Gastroesophageal sphincter (tissue), 4 donors: ENCODE data around the gene MYO1F. TPM values are rescaled to one million over a fixed set of nuclear protein-coding genes. Genes with fewer than 3 reads are reported as not detected.
"Not testable (repeated sequence)": the region's sequence is repeated elsewhere in the genome, so short reads cannot be mapped to it uniquely, and the experiment has no call there.

Source experiments
- ATAC-seq: fragments of 150-250 bp; one replicate; pipeline ENCODE4 v1.9.1; 2016; ENCODE audit warnings: mild to moderate bottlenecking, moderate library complexity
- H3K27ac ChIP-seq, 4 donors: fragments of 200-600 bp; sonication (generic) in 3 of 4; 1 replicate in 3 of 4; 2 replicates in 1 of 4; pipeline ENCODE4 v1.5.1; 2016 to 2019
- H3K27me3 ChIP-seq: fragments of 200-600 bp; sonication (generic); one replicate; pipeline ENCODE4 v1.5.1; 2019
- H3K36me3 ChIP-seq, 2 donors: fragments of 200-600 bp; sonication (generic); one replicate each; pipeline ENCODE4 v1.5.1; 2019; ENCODE audit warnings: control low read depth in 1 of 2
- H3K4me1 ChIP-seq, 3 donors: fragments of 200-600 bp; sonication (generic); 1 replicate in 2 of 3; 2 replicates in 1 of 3; pipeline ENCODE4 v1.5.1; 2016 to 2019; ENCODE audit warnings: control low read depth in 2 of 3
- H3K4me3 ChIP-seq, 2 donors: fragments of 200-600 bp; sonication (generic); one replicate each; pipeline ENCODE4 v1.5.1; 2019; ENCODE audit warnings: mild to moderate bottlenecking in 1 of 2, moderate library complexity in 1 of 2
- H3K9me3 ChIP-seq, 3 donors: fragments of 200-600 bp; sonication (generic); one replicate each; pipeline ENCODE4 v1.5.1; 2017 to 2019; ENCODE audit warnings: control low read depth in 2 of 3
- EP300 ChIP-seq: sonication (generic); formaldehyde crosslinking; IDR thresholded peaks from one replicate; pipeline ENCODE4 v1.6.1; 2017; ENCODE audit warnings: antibody characterized with exemption, mild to moderate bottlenecking
- POLR2A ChIP-seq, 2 donors: fragments of 450-650 bp; IDR thresholded peaks; one replicate each; pipeline ENCODE4 v1.6.1; 2017; ENCODE audit warnings: antibody characterized with exemption in 2 of 2, mild to moderate bottlenecking in 2 of 2, moderate library complexity in 1 of 2
- POLR2AphosphoS5 ChIP-seq: sonication (generic); formaldehyde crosslinking; IDR thresholded peaks from one replicate; pipeline ENCODE4 v1.6.1; 2017; ENCODE audit warnings: antibody characterized with exemption
- WGBS, 2 donors: methylation state at CpG; one replicate each; pipeline ENCODE4 v1.1.5; 2018; ENCODE audit warnings: low coverage in 1 of 2; 5-methylcytosine and 5-hydroxymethylcytosine counted together
- total RNA-seq, 4 donors: library from RNA; depleted of rRNA; stranded (reverse); fragments of >200 nt; gene quantifications; one replicate each; pipeline ENCODE4 v1.1.0, GENCODE V29; 2016
- TF ChIP-seq, protein P1 (sequence below), 4 experiments: fragments of 200-600 bp in 2 of 4; fragments of 450-650 bp in 2 of 4; sonication (generic) in 1 of 4; IDR thresholded peaks; one replicate each; pipeline ENCODE4 v1.5.1; 2017 to 2019; ENCODE audit warnings: antibody characterized with exemption in 4 of 4, mild to moderate bottlenecking in 2 of 4, moderate library complexity in 2 of 4

MYO1F gene
- total RNA-seq, result 10 to 100 TPM in 2 of 4 donors, 1 to 10 TPM in 2; 5.4 to 41.5 (median 10.3) TPM

DNA sequence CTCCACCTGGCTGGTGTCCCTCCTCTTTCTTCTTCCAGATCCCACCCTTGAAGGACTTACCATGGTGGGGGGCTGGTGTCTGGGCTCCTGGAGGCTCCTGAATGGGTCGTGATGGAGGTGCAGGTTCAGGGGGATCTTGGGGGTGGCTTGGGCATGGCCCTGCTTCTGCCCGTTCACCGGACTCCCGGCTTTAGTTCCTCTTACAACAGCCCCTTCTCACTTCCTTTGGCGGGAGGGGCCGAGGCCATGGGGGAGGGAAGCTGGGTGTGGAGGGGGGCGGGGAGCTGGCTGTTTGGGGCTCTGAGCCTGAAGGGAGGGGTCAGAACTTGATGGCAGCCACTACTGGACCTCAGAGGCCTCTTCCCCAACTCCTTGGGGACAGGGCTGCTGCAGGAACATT, at the start of gene MYO1F:
MYO1F (minus strand) TSS at position 196 of the 400 bp plus-strand sequence; CDS start at position 63, 133 bp downstream.
- no peaks in the 10 kb centered on the region for H3K9me3 ChIP-seq
- WGBS, 2 donors, result no CpG with 5 or more reads among the region's 7 CpGs
- TF ChIP-seq POLR2AphosphoS5 (no peak), EP300 (no peak), POLR2A (IDR thresholded peaks at IDR 0.05) (no peak)
- TF ChIP-seq, protein P1, sequence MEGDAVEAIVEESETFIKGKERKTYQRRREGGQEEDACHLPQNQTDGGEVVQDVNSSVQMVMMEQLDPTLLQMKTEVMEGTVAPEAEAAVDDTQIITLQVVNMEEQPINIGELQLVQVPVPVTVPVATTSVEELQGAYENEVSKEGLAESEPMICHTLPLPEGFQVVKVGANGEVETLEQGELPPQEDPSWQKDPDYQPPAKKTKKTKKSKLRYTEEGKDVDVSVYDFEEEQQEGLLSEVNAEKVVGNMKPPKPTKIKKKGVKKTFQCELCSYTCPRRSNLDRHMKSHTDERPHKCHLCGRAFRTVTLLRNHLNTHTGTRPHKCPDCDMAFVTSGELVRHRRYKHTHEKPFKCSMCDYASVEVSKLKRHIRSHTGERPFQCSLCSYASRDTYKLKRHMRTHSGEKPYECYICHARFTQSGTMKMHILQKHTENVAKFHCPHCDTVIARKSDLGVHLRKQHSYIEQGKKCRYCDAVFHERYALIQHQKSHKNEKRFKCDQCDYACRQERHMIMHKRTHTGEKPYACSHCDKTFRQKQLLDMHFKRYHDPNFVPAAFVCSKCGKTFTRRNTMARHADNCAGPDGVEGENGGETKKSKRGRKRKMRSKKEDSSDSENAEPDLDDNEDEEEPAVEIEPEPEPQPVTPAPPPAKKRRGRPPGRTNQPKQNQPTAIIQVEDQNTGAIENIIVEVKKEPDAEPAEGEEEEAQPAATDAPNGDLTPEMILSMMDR (IDR thresholded peaks at IDR 0.05), result no peak
- ATAC-seq, result peak; percentile 52
- H3K27me3 ChIP-seq, result peaks cover 52% of the 10 kb centered on the region
- peaks cover 0 to 28% (median 3%) of the 10 kb centered on the region in 3 donors for H3K4me1 ChIP-seq
- H3K36me3 ChIP-seq, result peaks cover 0 to 2% of the 10 kb centered on the region in 2 donors
- H3K27ac ChIP-seq, result peak within 1 kb of the TSS in 2 of 4 donors; percentile 43 to 47
- peak within 1 kb of the TSS; percentile 1 to 43 for H3K4me3 ChIP-seq

DNA sequence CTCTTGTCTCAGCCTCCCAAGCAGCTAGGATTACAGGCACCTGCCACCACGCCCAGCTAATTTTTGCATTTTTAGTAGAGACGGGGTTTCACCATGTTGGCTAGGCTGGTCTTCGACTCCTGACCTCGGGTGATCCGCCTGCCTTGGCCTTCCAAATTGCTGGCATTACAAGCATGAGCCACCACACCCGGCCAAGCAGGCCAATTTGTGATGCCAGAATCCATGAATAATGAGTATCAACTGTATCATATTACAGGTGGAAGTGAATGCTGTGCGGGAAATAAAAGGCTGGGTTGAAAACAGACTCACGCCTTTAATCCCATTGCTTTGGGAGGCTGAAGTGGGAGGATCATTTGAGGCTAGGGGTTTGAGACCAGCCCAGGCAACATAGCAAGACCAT, 49.6 kb upstream of the MYO1F start:
- no peak for ATAC-seq
- WGBS, 2 donors, result 68 to 80% methylated on average over 2 to 3 of the region's 8 CpGs
- H3K36me3 ChIP-seq, result no peaks in the 10 kb centered on the region
- TF ChIP-seq, protein P1 (IDR thresholded peaks at IDR 0.05), result no peak
- no peak for TF ChIP-seq EP300
- peaks cover 8% of the 10 kb centered on the region for H3K27me3 ChIP-seq
- no peaks in the 10 kb centered on the region for H3K4me1 ChIP-seq
- H3K27ac ChIP-seq, result no peak overlapping the region
- no peak overlapping the region for H3K4me3 ChIP-seq
- H3K9me3 ChIP-seq, result peaks cover 0 to 35% (median 0%) of the 10 kb centered on the region in 3 donors

DNA sequence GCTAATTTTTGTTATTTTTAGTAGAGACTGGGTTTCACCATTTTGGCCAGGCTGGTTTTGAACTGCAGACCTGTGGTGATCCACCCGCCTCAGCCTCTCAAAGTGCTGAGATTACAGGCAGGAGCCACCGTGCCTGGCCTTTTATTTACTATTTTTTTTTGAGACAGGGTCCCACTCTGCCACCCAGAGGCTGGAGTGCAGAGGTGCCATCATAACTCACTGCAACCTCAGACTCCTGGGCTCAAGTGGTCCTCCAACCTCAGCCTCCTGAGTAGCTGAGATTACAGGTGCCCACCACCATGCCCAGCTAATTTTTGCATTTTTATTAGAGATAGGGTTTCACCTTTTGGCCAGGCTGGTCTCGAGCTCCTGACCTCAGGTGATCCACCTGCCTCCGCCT, 45.6 kb upstream of the MYO1F start:
- not testable (repeated sequence) for H3K27ac ChIP-seq, H3K4me1 ChIP-seq, ATAC-seq, H3K36me3 ChIP-seq, H3K4me3 ChIP-seq, H3K9me3 ChIP-seq
- WGBS, 2 donors, result 44 to 53% methylated on average over 3 to 4 of the region's 4 CpGs
- H3K27me3 ChIP-seq, result peaks cover 42% of the 10 kb centered on the region

DNA sequence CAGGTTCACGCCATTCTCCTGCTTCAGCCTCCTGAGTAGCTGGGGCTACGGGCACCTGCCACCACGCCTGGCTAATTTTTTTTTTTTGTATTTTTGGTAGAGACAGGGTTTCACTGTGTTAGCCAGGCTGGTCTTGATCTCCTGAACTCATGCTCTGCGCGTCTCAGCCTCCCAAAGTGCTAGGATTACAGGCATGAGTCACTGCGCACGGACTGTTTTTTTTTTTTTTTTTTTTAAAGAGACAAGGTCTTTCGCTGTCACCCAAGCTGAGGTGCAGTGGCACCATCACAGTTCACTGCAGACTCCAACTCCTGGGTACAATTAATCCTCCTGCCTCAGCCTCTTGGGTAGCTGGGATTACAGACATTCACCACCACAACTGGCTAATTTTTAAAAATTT, 41.5 kb upstream of the MYO1F start:
- H3K36me3 ChIP-seq, result no peaks in the 10 kb centered on the region
- 34 to 65% methylated on average over 5 of the region's 8 CpGs for WGBS, 2 donors
- H3K4me3 ChIP-seq, result no peak overlapping the region
- ATAC-seq, result no peak
- H3K27me3 ChIP-seq, result peaks cover 42% of the 10 kb centered on the region
- H3K9me3 ChIP-seq, result no peaks in the 10 kb centered on the region
- no peaks in the 10 kb centered on the region for H3K4me1 ChIP-seq
- H3K27ac ChIP-seq, result no peak overlapping the region
- TF ChIP-seq, protein P1 (IDR thresholded peaks at IDR 0.05), result no peak
- no peak for TF ChIP-seq POLR2A (IDR thresholded peaks at IDR 0.05)
- TF ChIP-seq EP300, result no peak
- TF ChIP-seq POLR2AphosphoS5, result no peak

DNA sequence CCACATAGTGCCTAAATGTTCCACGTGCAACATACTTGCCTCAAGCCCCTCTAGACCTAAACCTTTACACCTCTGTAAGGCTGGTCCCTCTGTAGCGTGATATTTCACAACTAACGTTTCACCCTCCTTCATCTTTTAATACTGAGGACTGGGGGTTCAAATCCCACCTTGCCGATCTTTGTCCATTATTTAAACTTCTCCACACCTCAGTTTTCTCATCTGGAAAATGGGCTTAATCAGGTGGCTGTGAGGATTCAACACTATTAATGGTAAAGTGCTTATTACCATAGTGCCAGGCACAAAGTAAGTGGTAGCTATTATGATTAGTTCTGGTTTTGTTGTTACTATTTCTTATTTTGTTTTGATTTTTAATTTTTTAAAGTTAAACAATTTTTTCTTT, 40.7 kb upstream of the MYO1F start:
- Histone ChIP-seq H3K4me1 (no peaks in the 10 kb centered on the region), H3K27ac (no peak overlapping the region), H3K9me3 (no peaks in the 10 kb centered on the region), H3K27me3 (peaks cover 41% of the 10 kb centered on the region), H3K4me3 (no peak overlapping the region), H3K36me3 (no peaks in the 10 kb centered on the region)
- TF ChIP-seq POLR2AphosphoS5 (no peak), EP300 (no peak), POLR2A (IDR thresholded peaks at IDR 0.05) (no peak)
- TF ChIP-seq, protein P1 (IDR thresholded peaks at IDR 0.05), result no peak
- WGBS, 2 donors, result 67 to 76% methylated on average over 3 to 4 of the region's 4 CpGs
- ATAC-seq, result no peak

DNA sequence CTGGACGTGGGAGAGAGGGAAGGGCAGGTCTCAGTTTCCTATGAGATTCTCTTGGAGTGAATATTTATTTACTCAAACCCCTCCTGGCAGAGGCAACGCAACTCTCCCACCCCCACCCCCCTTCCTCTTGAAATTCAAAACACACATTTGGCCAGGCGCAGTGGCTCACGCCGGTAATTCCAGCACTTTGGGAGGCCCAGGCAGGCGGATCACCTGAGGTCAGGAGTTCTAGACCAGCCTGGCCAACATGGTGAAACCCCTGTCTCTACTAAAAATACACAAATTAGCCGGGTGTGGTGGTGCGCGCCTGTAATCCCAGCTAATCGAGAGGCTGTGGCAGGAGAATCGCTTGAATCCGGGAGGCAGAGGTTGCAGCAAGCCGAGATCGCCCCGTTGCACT, 40.1 kb upstream of the MYO1F start:
- ATAC-seq, H3K36me3 ChIP-seq, H3K4me1 ChIP-seq, H3K9me3 ChIP-seq, H3K27ac ChIP-seq, H3K4me3 ChIP-seq: not testable (repeated sequence)
- peaks cover 37% of the 10 kb centered on the region for H3K27me3 ChIP-seq
- WGBS, 2 donors, result 47 to 80% methylated on average over 6 of the region's 15 CpGs
